ENCODE results near the gene FAM221A.

- no peak for TF ChIP-seq POLR2A (IDR thresholded peaks at IDR 0.05)
- no peak for TF ChIP-seq CTCF (IDR thresholded peaks at IDR 0.05)
Measured at GRCh38 chr7:23658831-23659427, 21.1 kb upstream of the FAM221A start.
